Measurements from ENCODE around the gene BCAS3.

- TF ChIP-seq POLR2A (IDR thresholded peaks at IDR 0.05) (no peak), CTCF (IDR thresholded peaks at IDR 0.05) (no peak), POLR2AphosphoS5 (IDR thresholded peaks at IDR 0.05) (no peak), EP300 (IDR thresholded peaks at IDR 0.05) (no peak)
These were observed 481.7 kb downstream of the BCAS3 start for GRCh38 chr17:61159221-61159814.
